ENCODE measurements around the gene CEP128.

GRCh38 chr14:80919622-80920021 is 21.9 kb downstream of the CEP128 start:
- TF ChIP-seq GATA2 (IDR thresholded peaks at IDR 0.05; ENCODE audit: low read depth, low read length) (no peak), GATA3 (IDR thresholded peaks at IDR 0.05; ENCODE audit: low read depth, low read length) (no peak)

Data from SH-SY5Y (cell line).